Activated CD4-positive, alpha-beta T cell treated with anti-CD3 and anti-CD28 coated beads, Interleukin-10, Interleukin-2, amounts not matched to agents 100 ng/mL and 50 ng/mL, durations not matched to agents 16 hours and 8 hours (primary cell): ENCODE results near the gene IGF2BP2.

ENCODE experiments used
- DNase-seq: peaks from one replicate; pipeline ENCODE4 v3.0.0-alpha.2; 2020

IGF2BP2 gene

DNA sequence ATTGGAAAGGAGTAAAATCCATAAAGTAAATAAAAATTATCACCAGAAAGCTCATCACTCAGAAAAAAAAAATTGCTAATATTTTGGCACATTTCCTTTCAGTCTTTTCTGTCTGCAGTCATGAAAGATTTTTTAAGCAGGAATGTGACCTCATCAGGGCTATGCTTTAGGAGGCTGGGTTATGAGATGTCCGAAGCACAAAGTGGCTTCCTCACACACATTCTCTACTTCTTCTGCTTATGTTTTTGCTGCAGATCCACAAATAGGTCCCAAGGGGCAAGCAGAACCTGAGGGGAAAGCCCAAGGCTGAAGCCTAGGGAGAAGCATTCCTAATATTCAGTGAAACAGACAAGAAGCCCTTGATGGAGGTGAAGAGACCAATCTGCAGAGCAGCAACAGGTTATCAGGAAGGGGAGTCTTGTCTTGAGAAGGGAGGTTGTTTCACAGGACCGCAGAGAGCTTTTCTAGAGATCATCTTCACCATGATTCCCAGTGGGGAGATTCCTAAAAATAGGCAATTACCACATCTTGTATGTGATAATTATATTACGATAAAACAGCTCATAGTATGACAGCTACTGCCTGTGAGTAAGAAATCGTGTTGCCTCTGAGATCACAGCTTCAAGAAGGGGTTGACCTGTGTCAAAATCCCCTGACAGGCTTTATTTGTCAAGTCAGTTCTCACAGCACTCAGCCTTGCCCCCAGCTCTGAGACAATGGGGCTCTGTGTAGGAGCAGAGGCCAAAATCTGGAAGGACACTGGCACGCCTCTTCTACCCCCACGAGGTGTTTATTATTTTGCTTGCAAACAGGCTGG, 60.5 kb downstream of the IGF2BP2 start:
- DNase-seq = no peak

DNA sequence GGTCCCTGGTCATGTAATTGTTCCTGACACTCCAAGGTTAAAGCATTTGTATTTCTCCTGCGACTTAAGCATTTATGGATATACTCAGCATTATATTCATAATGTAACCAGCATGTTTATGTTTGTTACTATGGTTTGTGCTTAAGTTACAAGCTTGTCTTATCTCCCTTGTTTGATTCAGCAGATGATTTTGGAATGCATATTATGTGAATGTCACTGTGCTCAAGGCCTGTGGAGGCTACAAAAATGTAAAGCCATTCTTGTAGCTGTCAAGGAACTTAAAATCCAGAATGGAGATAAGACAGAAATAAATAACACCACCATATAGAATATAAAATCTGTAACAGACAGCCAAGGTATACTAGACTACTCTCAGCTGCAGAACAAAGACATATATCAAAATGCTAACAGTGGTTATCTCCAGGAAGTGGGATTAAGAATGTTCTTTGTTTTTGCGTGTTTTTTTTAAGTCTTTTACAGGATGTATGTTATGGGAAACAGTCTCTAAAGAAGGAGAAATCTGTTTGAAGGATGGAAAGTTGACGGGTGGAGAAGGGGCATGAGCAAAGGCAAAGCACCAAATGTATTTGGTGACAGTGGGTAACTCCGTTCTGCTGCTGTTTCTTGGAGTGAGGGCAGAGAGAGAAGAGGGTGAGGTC, 61.4 kb downstream of the IGF2BP2 start:
- DNase-seq = no peak

DNA sequence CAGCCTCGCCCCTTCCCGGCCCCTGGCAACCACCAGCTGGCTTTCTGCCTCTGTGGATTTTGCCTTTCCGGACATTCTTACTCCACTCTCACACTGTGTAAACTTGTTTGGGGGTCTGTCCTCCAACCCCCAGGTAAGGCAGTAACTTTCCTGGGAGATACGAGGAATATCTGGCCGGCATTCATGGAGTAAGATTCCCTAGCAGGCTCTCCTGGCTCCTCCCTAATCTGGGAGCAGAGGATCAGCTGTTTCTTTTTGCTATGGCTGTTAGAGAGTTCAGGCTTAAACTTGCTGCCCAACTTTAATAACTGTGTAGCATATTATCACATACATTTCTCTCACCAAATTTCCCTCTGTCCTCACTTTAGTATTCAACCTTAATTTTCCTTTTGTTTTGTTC, 64.3 kb downstream of the IGF2BP2 start:
- DNase-seq = no peak

DNA sequence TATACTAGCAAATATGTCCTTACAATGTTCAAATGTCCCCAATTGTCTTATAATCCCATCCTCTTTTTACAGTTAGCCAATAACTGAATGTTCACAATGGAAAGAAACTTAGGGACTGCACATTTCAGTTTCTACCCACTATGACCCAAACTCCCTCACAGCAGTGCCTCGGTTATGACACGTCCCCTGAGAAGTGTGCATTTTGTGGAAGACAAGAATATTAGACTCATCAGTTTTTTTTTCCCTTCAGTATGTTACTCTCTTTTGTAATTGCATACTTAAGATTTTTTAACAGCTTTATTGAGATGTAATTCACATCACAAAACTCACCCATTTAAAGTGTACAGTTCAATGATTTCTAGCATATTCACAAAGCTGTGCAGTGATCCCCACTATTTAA, 64.8 kb downstream of the IGF2BP2 start:
- no peak for DNase-seq

DNA sequence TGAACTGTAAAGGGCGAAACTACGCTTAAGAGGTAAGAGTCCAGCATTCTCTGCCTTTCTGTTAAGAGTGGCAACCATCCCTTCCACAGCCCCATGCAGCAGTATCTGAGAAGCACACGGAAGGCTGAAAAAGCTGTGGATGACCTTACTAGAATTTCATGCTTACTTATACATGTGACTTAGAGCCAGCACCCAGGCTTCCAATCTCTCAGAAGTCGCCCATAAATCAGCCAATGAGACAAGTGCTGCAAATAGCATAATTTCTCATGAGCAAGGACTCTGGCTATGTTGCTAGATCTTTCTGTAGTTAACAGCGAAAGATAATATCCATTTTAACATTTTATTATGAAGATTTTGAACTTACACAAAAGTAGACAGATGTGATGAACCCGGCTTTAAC, 65.3 kb downstream of the IGF2BP2 start:
- no peak for DNase-seq

DNA sequence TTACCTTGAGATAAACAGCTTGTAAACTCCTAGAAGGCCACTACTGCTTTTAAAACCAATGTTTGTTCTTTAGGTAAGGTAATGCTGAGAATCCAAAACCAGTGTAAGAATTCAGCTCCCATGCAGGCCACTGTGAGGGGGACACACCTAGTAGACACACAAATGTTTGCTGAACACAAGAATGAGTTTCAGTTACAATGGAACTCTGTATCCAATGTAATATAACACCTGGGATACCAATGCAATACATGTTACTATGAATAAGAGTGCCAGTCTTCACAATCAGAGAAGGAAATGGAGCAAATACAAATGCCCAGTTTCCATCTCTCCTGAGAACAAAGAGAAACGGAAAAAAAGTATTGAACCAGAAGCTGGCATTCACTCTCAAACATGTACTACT, 65.9 kb downstream of the IGF2BP2 start:
- no peak for DNase-seq

DNA sequence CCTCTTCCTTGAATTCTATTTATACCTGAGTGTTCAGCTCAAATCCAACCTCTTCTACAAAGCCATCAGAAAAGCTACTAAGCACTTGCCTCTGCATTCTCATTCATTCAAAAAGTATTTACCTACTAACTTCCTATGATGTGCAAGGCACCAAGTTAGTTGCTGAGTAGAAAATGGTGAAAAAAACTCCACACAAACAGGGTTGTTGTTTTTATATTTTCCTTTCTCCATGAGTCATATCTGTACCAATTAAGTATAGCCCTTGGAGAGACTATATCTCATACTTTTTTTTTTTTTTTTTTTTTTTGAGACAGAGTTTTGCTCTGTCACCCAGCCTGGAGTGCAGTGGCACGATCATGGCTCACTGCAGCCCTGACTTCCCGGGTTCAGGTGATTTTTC, 67.7 kb downstream of the IGF2BP2 start:
- DNase-seq = no peak

DNA sequence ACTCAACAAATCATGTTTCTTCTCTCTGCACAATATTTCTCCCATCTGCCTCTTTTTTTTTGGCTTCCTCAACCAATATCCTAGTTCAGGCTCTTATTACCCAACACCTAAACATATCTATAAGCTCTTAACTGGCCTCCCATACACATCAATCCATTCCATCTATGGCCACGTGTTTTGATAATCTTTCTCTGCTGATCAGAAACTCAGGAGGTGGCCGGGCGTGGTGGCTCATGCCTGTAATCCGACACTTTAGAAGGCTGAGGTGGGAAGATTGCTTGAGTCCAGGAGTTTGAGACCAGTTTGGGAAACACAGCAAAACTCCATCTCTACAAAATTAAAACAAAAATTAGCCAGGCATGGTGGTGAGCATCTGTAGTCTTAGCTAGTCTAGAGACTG, 68.4 kb downstream of the IGF2BP2 start:
- DNase-seq = no peak

DNA sequence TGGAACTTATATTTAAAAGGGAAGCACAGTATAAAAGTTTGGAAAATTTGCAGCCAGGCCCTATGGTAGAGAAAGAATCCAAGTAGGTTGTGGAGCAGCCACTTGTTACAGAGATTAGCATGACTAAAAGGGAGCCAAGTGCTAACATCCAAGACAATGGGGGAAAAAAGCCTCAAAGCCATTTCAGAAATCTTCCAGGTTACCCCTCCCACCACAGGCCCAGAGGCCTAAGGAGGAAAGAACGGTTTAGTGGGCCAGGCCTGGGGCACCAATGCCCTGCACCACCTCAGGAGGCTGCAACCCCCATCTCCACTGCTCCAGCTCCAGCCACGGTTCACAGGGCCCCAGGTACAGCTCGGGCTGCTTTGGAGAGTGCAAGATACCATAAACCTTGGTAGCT, 69.9 kb downstream of the IGF2BP2 start:
- DNase-seq = no peak

DNA sequence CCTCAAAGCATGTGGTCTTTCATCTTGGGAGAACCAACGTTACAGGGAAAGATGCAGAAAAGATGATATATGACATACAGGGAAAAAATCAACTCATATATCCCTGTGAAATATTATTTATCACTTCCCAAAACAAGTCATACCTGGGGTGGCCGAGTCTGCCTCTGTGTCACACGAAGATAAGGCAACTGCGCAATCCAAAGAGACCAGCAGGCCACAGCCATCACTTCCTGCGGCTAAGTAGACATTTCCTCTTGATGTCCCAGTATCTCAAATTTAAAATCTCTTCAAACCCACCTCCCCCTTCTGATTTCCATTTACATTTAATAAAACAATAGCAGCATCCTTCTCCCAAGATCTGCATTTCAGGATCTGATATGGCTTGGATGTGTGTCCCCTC, 71.5 kb downstream of the IGF2BP2 start:
- no peak for DNase-seq

DNA sequence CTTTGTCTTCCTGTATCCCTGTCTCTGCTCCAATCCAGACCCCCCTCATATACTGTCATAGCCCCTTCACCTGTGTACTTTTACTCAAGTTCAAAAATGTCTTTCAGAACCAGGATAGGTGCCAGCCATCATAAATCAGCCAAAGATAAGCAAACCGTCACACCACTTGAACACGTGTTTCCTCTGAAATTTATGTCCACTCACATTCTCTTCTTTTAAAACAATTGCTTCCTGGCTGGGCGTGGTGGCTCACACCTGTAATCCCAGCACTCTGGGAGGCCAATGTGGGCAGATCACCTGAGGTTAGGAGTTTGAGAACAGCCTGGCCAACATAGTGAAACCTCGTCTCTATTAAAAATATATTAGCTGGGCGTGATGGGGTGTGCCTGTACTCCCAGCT, 74.1 kb downstream of the IGF2BP2 start:
- DNase-seq = no peak

DNA sequence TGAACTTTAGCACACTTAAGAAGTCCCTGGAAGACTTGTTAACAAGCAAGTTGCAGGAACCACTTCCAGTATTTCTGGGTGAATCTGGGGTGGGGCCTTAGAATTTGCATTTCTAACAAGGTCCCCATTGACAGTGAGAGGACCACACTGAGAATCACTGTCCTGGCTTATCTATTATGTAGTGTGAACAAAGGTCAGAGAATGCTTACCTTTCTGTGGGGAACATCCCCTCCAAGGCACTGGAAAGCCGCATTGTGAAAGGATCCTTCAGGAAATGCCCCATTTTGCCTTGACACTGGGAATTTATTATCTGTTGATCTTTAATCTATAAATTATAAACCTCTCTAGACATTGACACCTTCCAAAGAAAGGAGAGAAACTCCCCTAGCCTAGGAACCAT, 74.8 kb downstream of the IGF2BP2 start:
- DNase-seq = no peak

DNA sequence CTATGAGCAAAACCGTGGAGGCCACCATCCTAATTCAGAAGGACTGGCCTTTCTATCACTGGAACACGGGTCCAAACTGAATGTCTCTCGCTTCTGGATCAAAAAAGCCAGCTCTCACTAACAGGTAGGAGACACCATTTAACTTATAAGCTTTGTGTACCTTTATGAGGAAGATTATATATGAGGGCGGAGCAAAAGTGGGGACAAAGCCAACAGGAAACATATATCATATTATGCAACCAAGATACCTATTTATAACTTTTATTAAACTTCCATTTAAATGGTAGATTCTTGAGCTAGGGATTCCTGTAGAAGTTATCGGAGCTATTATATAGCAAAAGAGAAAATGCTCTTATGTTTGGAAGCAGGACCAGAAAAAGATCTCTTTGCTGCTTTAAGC, 78.4 kb downstream of the IGF2BP2 start:
- DNase-seq = no peak

DNA sequence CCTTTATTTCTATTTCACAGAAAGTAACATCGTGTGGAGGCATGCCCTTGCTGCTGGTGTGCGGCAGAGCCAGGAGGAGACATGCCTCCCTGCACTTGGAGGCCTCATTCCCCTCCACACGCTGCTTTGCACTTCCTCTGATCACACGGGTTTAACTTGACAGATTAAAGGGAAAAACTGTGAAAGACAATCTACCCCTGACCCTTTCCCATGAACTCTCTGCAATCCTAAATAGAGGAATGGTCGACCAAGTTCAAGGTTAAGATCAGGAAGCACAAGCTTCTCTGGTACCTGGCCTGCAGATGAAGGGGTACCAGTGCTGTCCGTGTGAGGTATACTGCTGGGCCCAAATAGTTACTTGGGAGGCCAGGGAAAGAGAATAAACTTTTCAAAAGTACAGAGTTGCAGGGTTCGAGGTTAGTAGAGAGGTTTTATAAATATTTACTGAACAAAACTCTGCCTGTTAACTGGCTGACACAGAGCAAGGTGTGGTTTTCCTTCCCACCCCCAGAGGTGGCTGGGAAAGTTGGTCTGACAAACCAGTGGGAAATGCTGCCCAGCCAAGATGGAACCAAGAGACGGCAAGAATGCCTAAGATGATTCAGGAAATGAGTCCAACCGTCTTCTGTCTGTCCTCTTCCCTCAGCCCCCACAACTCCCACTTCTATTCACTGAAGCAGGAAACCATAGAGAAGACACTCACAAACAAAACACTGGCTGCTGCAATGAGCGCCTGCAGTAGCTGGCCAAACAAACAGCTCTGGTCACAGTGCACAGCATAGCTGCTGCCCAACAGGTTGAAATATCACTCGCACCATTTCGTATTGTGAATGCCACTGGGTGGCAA, 79.6 kb downstream of the IGF2BP2 start:
- no peak for DNase-seq

DNA sequence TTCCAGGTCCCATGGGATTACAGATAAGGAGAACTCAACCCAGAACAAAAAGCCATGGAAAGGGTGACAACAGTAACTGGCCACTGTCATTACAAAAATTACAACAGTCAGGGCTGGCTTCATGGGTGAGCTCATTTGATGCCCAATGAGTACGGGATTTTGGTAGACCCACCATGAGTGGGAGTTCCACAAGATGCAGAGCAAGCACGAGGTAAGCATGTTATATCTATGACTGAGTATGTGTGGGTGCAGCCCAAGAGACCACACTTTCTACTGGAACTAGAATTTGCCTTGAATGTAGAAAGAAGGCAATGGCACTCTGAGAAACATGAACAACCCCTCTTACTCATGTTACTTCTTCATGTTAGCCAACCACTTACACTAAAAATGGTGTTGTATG, 83.3 kb downstream of the IGF2BP2 start:
- no peak for DNase-seq

DNA sequence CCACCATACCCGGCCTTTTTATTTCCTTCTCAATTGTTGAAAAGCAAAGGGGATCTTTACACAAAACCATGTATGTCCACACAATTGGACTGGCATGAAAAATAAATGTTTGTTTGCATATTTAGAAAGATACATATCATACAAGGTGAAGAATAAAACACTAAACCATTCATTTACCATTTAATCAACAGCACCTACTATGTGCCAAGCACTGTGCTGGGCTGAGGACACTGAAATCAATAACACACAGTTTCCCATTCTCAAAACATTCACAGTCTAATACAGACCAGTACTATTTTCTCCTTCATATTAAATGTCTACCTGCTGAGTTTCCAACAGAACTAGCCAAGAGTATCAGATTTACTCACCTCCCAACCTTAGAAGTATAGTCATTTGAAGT, 84.7 kb downstream of the IGF2BP2 start:
- DNase-seq = no peak

DNA sequence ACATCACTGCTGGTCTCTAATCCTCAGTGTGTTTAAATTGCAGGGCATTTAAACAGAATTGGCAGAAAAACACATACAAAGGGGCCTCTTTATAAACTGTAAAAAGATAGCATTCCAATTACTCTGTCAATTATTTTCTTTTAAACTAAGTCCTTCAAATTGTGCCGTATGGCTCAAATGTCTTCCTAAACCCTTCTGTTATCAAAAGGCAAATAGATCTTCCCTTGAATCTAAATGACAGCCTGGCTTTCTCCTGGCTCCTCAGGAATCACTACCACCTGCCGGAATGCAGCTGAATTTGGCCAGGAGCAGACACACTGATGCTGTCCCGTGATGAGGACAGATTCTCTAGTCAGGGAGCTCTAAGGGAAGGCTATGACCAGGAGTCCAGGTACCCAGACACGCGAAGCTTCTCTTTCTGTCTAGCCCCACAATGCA, 85.6 kb downstream of the IGF2BP2 start:
- no peak for DNase-seq

DNA sequence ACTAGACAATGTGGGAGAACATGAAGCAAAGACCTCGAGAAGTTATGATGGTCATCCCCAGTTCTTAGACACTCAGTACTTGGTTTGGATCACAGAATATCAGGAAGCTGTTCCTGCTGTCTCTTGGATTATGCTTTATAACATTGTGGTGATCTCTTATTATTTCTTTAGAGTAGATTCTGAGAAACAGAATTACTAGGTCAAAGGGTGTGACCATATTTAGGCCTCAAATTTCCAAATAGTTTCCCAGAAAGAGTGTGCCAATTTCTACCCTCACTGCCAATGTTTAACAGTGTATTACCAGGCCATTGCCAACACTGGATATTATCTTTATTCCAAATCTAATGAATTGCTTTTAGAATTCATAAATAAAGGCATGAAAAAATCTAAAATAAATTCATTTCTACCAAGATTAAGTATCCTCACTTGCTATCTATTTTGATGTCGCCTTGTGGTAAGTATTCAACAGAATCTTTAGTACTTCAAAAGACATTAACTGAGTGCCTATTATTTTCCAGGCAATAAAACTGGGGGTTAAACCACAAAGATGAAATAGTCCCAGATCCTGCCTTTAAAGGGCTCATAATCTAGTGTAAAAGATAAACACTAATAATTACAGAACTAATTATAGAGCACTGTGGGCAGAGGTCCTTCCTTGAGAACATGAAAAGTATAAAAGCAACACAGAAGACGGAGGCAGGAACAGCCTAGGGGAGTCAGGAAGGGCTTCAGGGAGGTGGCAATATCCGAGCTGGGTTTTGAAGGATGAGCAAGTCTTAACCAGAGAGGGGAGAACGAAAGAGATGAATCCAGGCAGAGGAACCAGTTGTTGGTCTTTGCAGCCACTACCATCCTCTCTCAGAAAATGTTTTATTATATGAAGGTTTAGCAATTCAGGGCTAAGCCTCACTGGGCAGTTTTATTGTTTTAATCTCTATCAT, 86.8 kb downstream of the IGF2BP2 start:
- no peak for DNase-seq

DNA sequence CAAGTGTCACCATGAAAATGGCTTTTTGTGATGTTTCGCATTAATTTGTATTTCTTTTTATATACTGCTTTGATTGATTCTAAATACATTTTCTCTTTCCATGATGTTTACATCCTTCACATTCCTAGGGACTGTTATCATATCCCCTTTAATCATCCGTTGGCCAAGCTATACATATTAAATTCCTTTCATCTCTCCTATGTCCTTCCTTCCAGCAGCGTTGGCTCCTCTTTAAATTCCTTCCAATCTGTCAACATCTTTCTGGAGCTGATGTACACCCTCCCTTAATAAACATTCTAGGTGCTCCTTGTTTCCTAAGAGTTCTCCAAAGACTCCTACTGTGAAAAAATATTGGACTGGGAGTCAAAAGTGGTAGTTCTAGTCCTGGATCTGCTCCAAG, 87.8 kb downstream of the IGF2BP2 start:
- no peak for DNase-seq

DNA sequence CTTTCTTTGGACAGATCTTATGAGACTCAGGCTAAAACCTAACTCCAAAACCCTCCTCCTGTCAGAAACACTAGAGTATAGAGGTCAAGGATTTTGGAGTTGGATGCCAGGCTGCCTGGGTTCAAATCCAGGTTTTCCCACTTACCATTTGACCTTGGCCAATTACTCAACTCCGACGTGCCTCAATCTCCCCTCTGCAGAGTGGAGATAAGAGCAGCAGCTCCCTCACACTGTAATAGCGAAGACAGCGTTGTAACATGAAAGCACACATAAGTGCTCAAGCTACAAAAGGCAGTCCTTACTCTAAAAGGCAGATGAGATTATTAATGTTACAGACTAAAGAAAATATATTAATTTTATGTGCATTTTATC, 90.1 kb downstream of the IGF2BP2 start:
- no peak for DNase-seq

DNA sequence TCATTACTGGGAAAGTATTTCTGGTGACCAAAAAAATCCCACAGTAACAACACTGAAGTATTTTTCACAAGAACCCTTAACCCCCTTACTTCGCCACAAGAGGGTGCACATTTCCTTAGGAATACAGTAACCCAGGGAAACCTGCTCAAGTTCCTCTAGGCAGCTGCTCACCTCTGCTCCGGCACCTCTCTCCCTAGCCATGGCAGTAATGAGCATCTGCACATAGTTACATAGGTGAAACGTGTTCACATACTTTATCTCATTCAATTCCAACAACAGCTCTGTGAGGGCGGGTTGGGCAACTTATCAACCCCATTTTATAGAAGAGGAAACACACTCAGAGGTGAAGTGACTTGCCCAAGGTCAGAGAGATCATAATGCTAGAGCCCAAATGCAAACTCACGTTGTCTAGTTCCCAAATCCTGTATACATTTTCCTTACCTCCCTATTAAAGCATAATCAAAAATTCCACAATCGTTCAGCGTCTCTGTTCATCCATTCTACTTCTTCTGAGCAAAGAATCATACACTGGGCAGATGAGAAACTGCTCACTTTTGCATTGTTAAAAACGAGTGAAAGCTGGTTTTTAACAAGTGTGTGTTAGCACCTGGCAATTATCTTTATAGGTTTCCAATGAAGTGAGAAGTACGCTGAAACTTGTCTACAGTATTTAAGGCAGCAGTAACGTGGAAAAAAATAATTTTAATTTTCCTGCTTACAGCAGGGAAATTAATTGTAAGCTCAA, 90.7 kb downstream of the IGF2BP2 start:
- peak; percentile 37 for DNase-seq

DNA sequence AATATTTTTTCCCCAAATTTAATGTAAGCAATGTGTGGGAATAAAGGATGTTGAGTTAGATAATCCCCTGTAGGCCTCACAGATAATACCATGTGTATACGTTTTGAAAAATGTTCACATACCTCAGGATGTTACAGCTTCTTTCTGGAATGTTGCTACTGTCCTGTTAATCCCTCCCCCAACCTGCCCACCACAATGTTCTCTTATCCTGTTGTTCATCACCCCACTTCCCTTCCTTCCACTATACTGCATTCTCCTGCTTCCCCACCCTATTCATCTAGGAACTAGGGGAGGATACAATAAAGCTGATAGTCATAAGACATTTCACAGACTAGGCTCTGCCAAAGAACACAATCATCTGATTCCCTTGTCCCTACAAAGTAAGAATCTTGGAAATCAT, 92.1 kb downstream of the IGF2BP2 start:
- no peak for DNase-seq
